T-helper 17 cell (primary cell): ENCODE measurements around the gene TSR3. TPM values are rescaled to one million over a fixed set of nuclear protein-coding genes. Genes with fewer than 3 reads are reported as not detected.

Source experiments
- ATAC-seq: fragments of 150-1000 bp; cut with Tn5 transposase; 2 replicates; pipeline ENCODE4 v1.10.0; 2021; ENCODE audit warnings: mild to moderate bottlenecking, moderate library complexity
- DNase-seq, 3 donors: peaks; one replicate each; pipeline versions ENCODE4 v3.0.0 to v3.0.0-alpha.2; 2020 to 2021
- H3K9me3 ChIP-seq: one replicate; pipeline ENCODE4 v1.7.0; 2013; ENCODE audit warnings: low read length, mild to moderate bottlenecking; ENCODE audit not compliant: control insufficient read depth, poor library complexity, severe bottlenecking
- H3K27ac Mint-ChIP-seq: one replicate; pipeline ENCODE4 v1.8.0; 2022; ENCODE audit warnings: mild to moderate bottlenecking, moderate library complexity, mixed read lengths
- H3K27me3 Mint-ChIP-seq: one replicate; pipeline ENCODE4 v1.8.0; 2022; ENCODE audit warnings: mixed read lengths
- H3K36me3 Mint-ChIP-seq: one replicate; pipeline ENCODE4 v1.8.0; 2022; ENCODE audit warnings: low read depth, mixed read lengths
- H3K4me1 Mint-ChIP-seq: one replicate; pipeline ENCODE4 v1.8.0; 2022; ENCODE audit warnings: mild to moderate bottlenecking, mixed read lengths
- H3K4me3 Mint-ChIP-seq: one replicate; pipeline ENCODE4 v1.8.0; 2022; ENCODE audit warnings: mild to moderate bottlenecking, moderate library complexity, mixed read lengths
- total RNA-seq, 4 donors: library from RNA in 2 of 4; stranded (reverse) in 2 of 4; gene quantifications; one replicate each; pipeline ENCODE4 v1.2.3 and lab custom pipeline; 2022 to 2026

TSR3 gene
- total RNA-seq: 10 to 100 TPM; 24.4 to 27.7 TPM
- total RNA-seq (lab: John Stamatoyannopoulos, UW): 20.9 to 34.5 reads per million in 2 donors

- no peaks in the 10 kb centered on the region for H3K9me3 ChIP-seq
- peak within 1 kb of the TSS; percentile 88 for H3K27ac Mint-ChIP-seq
- H3K36me3 Mint-ChIP-seq: no peaks in the 10 kb centered on the region
- ATAC-seq (peak; percentile 92), DNase-seq (peak; percentile 84 to 87 (median 86))
- H3K27me3 Mint-ChIP-seq: no peaks in the 10 kb centered on the region
- peak within 1 kb of the TSS; percentile 87 for H3K4me3 Mint-ChIP-seq
- H3K4me1 Mint-ChIP-seq: peaks cover 34% of the 10 kb centered on the region
These were observed at the start of gene TSR3, which contains the start of gene GNPTG for GRCh38 chr16:1351582-1352362. TSS of gene TSR3 (minus strand) at chr16:1351878. CDS start at chr16:1351804, 74 bp downstream. TSS of gene GNPTG (plus strand) at chr16:1351931. CDS start at chr16:1351966, 35 bp downstream.

- no peak for DNase-seq
- no peaks in the 10 kb centered on the region for H3K9me3 ChIP-seq
- peaks cover 2% of the 10 kb centered on the region for H3K36me3 Mint-ChIP-seq
- peaks cover 8% of the 10 kb centered on the region for H3K4me1 Mint-ChIP-seq
- no peak overlapping the region for H3K4me3 Mint-ChIP-seq
- H3K27ac Mint-ChIP-seq: no peak overlapping the region
- no peak for ATAC-seq
- no peaks in the 10 kb centered on the region for H3K27me3 Mint-ChIP-seq
These were observed 49.5 kb upstream of the TSR3 start for GRCh38 chr16:1401061-1401757.

- DNase-seq (no peak), ATAC-seq (no peak)
- H3K4me1 Mint-ChIP-seq: peaks cover 2% of the 10 kb centered on the region
- H3K36me3 Mint-ChIP-seq: peaks cover 2% of the 10 kb centered on the region
- H3K9me3 ChIP-seq: no peaks in the 10 kb centered on the region
- H3K4me3 Mint-ChIP-seq: no peak overlapping the region
- H3K27ac Mint-ChIP-seq: no peak overlapping the region
- no peaks in the 10 kb centered on the region for H3K27me3 Mint-ChIP-seq
These were observed 47.3 kb upstream of the TSR3 start for GRCh38 chr16:1398826-1399581.

- peaks cover 2% of the 10 kb centered on the region for H3K4me1 Mint-ChIP-seq
- ATAC-seq (no peak), DNase-seq (no peak)
- no peak overlapping the region for H3K27ac Mint-ChIP-seq
- H3K4me3 Mint-ChIP-seq: no peak overlapping the region
- no peaks in the 10 kb centered on the region for H3K27me3 Mint-ChIP-seq
- peaks cover 2% of the 10 kb centered on the region for H3K36me3 Mint-ChIP-seq
- no peaks in the 10 kb centered on the region for H3K9me3 ChIP-seq
These were observed 46.7 kb upstream of the TSR3 start for GRCh38 chr16:1398351-1398750.

GRCh38 chr16:1397779-1398178, 46.1 kb upstream of the TSR3 start:
- H3K27me3 Mint-ChIP-seq: no peaks in the 10 kb centered on the region
- H3K9me3 ChIP-seq: no peaks in the 10 kb centered on the region
- DNase-seq (no peak), ATAC-seq (no peak)
- peaks cover 2% of the 10 kb centered on the region for H3K36me3 Mint-ChIP-seq
- H3K27ac Mint-ChIP-seq: no peak overlapping the region
- H3K4me3 Mint-ChIP-seq: no peak overlapping the region
- H3K4me1 Mint-ChIP-seq: peaks cover 2% of the 10 kb centered on the region

- no peaks in the 10 kb centered on the region for H3K4me1 Mint-ChIP-seq
These were observed 43.9 kb upstream of the TSR3 start for GRCh38 chr16:1395444-1396031.

GRCh38 chr16:1394367-1394951, 42.8 kb upstream of the TSR3 start:
- ATAC-seq (no peak), DNase-seq (no peak)
- Mint-ChIP-seq H3K36me3 (no peaks in the 10 kb centered on the region), H3K4me3 (no peak overlapping the region), H3K27ac (no peak overlapping the region), H3K4me1 (peaks cover 3% of the 10 kb centered on the region), H3K27me3 (no peaks in the 10 kb centered on the region)
- no peaks in the 10 kb centered on the region for H3K9me3 ChIP-seq

More at GRCh38 chr16:1395444-1396031, 43.9 kb upstream of the TSR3 start:
- no peaks in the 10 kb centered on the region for H3K27me3 Mint-ChIP-seq
- H3K9me3 ChIP-seq: no peaks in the 10 kb centered on the region
- H3K27ac Mint-ChIP-seq: no peak overlapping the region
- ATAC-seq (no peak), DNase-seq (no peak)
- H3K36me3 Mint-ChIP-seq: no peaks in the 10 kb centered on the region
- no peak overlapping the region for H3K4me3 Mint-ChIP-seq

GRCh38 chr16:1393613-1394176, 42.0 kb upstream of the TSR3 start:
- no peaks in the 10 kb centered on the region for H3K36me3 Mint-ChIP-seq
- H3K4me1 Mint-ChIP-seq: peaks cover 3% of the 10 kb centered on the region
- H3K27ac Mint-ChIP-seq: no peak overlapping the region
- no peaks in the 10 kb centered on the region for H3K9me3 ChIP-seq
- no peaks in the 10 kb centered on the region for H3K27me3 Mint-ChIP-seq
- H3K4me3 Mint-ChIP-seq: no peak overlapping the region
- ATAC-seq: no peak
- DNase-seq: no peak

GRCh38 chr16:1392826-1393225, 41.1 kb upstream of the TSR3 start:
- ATAC-seq (no peak), DNase-seq (no peak)
- H3K9me3 ChIP-seq: no peaks in the 10 kb centered on the region
- Mint-ChIP-seq H3K27ac (peak overlapping the region; percentile 71), H3K4me1 (peaks cover 3% of the 10 kb centered on the region), H3K36me3 (no peaks in the 10 kb centered on the region), H3K27me3 (no peaks in the 10 kb centered on the region), H3K4me3 (no peak overlapping the region)

- Mint-ChIP-seq H3K4me3 (no peak overlapping the region), H3K27me3 (no peaks in the 10 kb centered on the region), H3K27ac (no peak overlapping the region), H3K4me1 (peaks cover 3% of the 10 kb centered on the region), H3K36me3 (no peaks in the 10 kb centered on the region)
- DNase-seq (no peak), ATAC-seq (no peak)
- no peaks in the 10 kb centered on the region for H3K9me3 ChIP-seq
These were observed 38.6 kb upstream of the TSR3 start for GRCh38 chr16:1390239-1390779.

GRCh38 chr16:1389762-1390161, 38.1 kb upstream of the TSR3 start:
- no peaks in the 10 kb centered on the region for H3K9me3 ChIP-seq
- no peak for DNase-seq
- no peak overlapping the region for H3K27ac Mint-ChIP-seq
- H3K4me1 Mint-ChIP-seq: peaks cover 6% of the 10 kb centered on the region
- H3K4me3 Mint-ChIP-seq: no peak overlapping the region
- H3K36me3 Mint-ChIP-seq: peaks cover 2% of the 10 kb centered on the region
- ATAC-seq: no peak
- H3K27me3 Mint-ChIP-seq: no peaks in the 10 kb centered on the region

GRCh38 chr16:1387331-1387730, 35.7 kb upstream of the TSR3 start:
- ATAC-seq: no peak
- no peak overlapping the region for H3K4me3 Mint-ChIP-seq
- H3K27me3 Mint-ChIP-seq: no peaks in the 10 kb centered on the region
- H3K36me3 Mint-ChIP-seq: peaks cover 3% of the 10 kb centered on the region
- H3K27ac Mint-ChIP-seq: no peak overlapping the region
- no peaks in the 10 kb centered on the region for H3K9me3 ChIP-seq
- H3K4me1 Mint-ChIP-seq: peaks cover 6% of the 10 kb centered on the region
- no peak for DNase-seq
